Stimulated activated CD8-positive, alpha-beta memory T cell treated with anti-CD3 and anti-CD28 coated beads, Interleukin-15, amount 100 ng/mL, for 48 hours (primary cell): ENCODE measurements around the gene ANXA9.

Experiments
- DNase-seq, 2 donors: peaks; one replicate each; pipeline ENCODE4 v3.0.0-alpha.2; 2020; ENCODE audit warnings: low read depth in 2 of 2

Gene ANXA9

DNA sequence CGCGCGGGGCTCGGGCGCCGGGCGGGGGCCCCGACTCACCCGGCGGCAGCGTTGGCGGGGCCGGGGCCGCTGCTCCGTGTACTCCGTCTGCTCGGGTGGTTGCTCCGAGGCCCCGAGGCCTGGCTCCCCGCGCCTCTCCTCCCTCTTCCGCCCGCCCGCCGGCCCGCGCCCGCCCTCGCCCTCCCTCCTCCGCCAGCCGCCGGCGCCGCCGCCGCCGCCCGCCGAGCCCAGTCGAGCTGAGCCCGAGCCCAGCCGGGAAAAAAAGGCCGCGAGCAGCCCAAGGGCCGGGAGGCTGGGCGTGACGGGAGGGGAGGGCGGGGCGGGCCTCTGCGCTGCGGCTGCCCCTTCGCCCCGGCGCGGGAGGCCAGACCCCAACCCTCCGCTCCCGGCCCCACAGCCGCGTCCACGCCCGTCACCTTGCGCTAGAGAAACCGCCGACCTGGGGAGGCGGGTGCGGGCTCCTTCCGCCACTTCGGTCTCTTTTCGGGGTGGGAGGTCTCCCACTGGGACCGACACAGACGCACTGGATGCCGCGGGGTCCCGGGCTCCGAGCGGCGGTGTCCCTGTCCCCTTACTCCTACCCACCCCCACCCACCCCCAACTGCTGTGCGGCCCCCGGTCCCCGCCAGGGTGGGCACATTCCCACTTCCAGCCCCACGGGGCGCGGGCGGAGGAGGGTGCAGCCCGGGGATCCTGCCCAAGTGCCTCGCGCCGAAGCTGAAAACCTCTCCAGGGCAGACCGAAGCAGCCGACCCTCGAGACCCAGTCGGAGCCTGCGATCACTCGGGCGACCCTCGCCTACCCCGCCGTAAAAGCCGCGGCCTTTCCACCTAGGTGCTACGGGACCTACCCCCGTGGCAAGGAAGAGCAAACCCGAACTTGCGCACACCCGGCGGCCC is 7.3 kb upstream of the ANXA9 start, which contains the start of gene CERS2:
Gene CERS2 (minus strand): TSS at position 256 of the 899 bp plus-strand sequence. CDS start 5,745 bp downstream, outside the sequence.
- DNase-seq: peak; percentile 53 to 55

DNA sequence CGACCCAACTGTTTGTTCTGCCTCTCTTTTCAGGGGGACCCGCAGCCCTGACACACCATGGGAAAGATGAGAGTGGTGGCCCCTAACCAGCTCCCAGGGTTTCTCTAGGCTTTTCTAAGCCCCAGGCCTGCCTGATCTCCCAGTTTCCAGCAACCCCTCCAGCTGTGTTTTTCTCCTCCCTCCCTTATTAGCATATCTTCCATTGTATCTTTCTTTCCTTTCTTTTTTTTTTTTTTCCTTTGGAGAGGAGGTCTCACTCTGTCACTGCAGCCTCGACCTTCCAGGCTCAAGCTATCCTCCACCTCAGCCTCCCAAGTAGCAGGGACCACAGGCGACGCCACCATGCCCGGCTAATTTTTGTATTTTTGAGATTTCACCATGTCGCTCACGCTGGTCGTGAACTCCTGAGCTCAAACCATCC is 5.7 kb upstream of the ANXA9 start:
- no peak for DNase-seq

DNA sequence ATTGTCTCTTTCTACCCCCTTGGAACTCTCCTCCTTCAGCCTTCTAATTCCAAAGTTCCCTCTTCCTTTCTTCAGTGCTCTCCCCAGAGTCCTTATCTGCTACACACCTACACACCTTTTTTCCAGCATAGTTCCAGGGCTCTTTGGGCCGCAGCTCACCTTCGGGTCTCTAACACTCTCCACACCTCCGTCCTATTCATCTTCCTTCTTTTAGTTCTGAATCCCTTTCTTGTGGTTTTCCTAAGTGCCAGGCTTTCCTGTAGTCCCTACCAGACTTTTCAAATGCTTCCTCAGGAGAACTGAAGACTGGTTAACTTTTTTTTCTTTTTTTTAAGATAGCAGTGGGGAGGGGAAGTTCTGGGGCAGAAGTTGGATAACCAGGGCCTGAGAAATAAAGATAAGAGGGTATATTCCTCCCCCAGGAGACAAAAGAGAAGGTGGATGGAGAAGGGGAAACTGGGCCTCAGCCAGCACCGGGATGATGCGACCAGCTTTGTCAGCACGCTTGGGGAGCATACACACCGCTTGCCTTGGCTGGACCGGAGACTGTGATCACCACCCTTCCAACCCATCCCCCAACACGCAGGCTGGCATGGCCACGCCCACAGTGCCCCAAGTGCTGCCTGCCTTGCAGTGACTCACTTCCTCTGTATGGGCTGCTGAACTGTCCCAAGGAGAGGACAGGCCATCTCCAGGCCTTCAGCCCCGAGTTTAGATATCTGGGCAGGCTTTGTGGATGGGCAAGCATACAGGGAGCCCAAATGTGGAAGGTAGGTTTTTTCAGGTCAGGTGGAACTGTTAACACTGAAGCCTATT is 5.0 kb upstream of the ANXA9 start:
- peak; percentile 69 for DNase-seq

DNA sequence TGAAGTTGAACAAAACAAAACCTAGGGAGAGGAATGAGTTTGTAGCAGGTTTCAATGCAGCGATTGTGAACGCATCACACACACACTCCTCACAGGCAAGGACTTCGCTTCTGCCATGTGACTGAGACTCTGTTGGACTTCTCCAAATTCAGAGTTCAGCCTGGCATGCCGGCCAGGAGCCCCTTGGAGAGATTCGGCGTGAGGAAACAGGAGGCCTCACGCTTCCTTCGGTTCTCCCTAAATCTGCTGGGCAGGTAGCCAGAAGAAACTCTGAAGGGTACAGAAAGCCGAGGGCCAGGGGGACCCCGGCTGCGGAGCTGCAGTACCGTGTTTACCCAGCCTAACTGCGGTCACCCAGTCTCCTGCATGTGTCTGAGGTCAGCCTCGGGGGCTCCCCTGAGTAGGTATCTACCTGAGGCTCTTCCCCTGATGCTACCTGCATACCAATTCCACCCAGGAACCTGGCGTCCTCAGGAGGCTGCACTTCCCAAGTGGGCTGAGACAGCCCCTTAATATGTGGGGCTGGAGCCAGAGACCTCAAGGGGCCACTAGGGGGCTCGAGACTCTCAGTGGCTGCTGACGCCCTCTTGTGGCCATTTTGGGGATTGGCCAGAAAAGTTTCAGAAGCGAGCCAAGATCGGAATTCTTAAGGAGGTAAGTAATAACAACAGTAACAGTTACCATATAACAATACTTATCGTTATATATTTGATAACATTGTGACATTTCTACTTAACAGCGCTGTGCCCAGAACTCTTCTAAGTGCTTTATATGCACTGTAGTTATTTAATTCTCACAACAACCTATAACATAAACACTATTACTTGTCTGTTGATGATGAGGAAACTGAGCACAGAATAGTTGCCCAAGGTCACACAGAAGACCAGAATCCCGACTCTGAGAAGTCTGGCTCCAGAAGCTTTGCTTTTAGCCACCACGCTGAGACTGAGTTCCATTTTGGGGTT is 2.7 kb upstream of the ANXA9 start:
- DNase-seq: peak; percentile 70 to 75

DNA sequence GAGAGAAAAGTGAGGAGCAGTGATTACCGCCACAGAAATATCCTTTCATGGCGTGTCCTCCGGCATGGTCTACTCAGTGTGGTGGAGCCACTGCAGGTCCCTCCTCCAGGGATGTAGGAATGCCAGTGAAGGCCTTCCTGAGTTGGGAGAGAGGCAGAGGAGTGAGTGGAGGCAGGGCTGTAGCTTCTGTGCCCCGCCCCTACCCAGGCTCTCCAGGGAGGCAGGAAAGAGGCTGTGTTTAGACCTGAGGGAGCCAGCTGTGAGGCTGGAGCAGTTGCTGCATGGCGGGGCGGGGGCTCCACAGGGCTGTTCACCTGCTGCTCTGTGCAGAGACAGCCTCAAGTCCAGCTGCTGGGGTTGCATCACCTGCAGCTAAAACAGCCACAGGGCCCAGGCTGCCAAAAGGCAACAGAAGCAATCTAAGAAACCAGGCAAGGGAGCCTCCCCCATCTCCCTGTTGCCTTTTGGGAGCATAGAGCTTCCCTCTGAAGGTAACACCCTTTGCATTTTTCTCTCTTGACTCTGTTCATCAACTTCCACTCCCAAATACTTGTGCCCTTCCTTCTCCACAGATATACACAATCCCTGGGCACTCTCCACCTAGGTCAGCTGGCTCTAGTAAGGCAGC is 801 bp upstream of the ANXA9 start:
- DNase-seq: no peak

DNA sequence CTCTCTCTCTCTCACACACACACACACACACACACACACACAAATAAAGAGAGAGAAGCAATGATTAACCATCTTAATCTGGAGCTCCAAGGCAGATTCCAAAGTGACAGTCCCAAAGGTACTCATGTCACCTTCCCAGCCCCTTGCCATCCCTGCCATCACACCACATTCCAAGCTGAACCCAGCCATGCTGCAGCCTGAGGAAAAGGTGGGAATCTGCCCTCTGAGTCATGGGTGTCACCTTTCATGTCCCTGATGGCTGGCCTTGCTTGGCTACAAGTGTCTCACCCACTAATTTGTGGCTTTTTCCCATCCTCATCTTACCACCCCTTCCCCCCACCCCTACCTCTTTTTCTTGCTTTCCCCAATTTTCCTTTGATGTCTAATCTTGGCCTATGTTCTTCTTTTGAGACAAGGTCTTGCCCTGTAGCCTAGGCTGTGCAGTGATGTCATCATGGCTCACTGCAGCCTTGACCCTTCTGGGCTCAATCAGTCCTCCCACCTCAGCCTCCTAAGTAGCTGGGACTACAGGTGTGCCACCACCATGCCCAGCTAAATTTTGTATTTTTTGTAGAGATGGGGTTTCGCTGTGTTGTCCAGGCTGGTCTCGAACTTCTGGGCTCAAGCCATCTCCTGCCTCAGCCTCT is 3.2 kb downstream of the ANXA9 start:
- no peak for DNase-seq

DNA sequence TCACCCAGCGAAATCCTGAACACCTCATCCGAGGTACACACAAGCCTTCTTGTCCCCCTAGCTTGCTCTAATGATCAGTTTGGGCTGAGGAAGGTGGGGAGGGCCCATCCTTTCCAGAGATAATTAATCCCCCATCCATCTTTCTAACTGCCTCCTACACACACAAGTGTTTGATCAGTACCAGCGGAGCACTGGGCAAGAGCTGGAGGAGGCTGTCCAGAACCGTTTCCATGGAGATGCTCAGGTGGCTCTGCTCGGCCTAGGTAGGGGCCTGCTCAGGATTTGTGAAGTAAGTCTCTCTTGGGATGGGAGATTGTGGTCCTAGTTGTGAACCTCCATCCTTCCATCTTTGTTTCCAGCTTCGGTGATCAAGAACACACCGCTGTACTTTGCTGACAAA is 5.8 kb downstream of the ANXA9 start:
- DNase-seq: no peak

DNA sequence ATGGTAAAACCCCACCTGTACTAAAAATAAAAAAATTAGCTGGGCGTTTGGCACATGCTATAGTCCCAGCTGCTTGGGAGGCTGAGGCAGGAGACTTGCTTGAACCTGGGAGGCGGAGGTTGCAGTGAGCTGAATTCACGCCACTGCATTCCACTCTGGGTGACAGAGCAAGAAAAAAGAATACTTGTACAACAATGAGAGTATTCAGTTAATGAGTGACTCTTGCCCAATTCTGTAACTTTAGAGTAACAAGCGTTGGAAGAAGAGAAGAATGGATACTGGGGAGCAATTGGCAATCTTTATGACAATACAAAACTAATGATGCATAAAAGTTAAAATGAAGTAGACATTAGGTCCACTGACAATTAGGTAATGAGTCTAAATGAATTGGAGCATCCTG is 10.5 kb downstream of the ANXA9 start:
- DNase-seq: no peak

DNA sequence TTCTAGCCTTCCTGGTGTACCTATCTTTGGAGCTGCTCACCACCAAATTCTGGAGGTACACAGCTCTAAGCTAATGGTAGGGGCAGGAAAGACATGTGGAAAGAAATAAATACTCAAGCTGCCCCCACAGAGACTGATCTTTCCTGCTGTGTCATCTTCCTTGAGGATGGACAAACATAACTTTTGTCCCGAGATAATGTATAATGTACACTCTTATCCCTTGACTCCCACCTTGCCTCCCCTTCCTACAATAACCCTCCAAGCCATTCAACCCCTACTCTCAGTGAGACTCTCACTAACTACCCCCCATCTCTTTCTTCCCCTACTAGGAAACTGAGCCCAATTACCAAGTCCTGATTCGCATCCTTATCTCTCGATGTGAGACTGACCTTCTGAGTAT is 12.2 kb downstream of the ANXA9 start:
- DNase-seq: no peak

DNA sequence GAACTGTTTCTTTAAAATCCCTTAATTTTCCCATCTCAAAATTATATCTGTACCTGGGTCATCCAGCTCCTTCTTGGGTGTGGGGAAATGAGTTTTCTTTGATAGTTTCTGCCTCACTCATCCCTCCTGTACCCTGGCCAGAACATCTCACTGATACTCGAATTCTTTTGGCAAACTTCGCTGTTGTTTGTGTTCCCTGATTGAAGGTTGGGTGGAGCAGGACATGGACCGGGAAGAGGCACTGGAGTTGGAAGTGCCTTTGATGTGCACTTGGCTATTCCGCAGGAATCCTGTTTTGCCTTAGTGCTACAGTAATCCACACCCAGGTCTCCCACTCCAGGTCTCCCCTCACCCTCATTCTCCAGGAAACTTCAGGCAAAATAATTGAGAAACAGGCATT is 13.4 kb downstream of the ANXA9 start:
- no peak for DNase-seq

DNA sequence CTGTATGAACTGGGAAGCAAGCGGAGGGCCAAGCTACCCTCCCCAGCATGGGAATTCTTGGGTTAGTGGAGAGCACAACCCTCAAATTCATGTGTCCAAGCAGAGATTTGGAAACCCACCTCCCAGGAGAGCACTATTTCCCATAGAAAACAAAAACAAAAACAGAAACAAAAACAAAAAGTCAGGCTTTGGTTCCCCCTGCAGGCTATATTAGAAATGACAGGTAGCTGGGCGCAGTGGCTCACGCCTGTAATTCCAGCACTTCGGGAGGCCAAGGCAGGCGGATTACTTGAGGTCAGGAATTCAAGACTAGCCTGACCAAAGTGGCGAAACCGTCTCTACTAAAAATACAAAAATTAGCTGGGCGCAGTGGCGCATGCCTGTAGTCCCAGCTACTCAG is 13.8 kb downstream of the ANXA9 start:
- DNase-seq: no peak

DNA sequence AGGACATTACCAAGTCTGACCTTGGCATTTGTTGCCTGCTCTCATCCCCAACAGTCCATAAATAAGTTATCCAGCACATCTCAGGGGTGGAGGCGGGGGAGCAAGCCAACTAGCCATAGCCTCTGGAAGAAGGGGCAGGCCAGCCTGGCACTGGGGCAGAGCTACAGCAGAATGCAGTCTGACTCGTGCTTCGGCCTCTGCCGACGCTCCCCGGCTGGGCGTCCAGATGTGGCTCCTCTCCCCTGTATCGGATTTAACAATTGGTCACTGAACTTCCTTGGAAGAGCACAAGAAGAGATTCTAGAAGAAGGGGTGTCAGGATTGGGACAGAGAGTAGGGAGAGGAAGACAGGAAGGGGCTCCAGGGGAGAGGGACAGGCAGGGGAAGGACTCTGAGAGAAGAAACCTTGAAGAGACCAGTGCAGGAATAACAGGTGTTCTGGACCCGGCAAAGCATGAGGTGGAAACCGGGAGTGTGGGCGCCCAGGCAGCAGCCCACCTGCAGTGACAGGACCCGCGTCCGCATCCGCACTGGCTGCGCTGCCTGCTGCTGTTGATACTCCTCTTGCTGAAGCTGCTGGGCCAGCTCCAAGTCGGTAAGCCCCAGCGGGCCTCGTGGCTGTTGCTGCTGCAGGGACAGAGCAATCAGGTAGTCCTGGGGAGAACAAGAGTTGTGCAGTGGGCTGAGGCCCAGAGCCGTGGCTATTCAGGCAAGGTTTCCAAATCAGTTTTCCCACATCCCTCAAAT is 15.2 kb downstream of the ANXA9 start:
- no peak for DNase-seq

DNA sequence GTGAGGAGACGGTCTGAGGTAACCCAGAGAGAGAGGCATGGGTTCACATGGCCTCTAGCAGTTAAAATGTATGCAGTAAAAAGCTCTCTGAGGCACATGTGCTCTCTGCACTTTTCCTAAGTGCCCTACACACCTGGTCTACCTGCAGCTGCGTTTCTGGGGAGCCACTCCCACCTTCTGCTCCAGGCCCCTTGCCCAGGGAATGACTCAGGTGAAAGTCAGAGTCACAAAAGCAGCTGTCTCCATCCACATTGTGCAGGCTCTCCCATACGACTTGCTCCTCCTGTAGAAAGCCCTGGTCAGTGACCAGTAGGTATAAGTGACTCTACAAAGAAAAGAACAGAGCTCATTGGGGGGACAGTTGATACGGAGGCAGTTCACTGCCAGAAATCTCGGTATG is 15.9 kb downstream of the ANXA9 start:
- DNase-seq: no peak

DNA sequence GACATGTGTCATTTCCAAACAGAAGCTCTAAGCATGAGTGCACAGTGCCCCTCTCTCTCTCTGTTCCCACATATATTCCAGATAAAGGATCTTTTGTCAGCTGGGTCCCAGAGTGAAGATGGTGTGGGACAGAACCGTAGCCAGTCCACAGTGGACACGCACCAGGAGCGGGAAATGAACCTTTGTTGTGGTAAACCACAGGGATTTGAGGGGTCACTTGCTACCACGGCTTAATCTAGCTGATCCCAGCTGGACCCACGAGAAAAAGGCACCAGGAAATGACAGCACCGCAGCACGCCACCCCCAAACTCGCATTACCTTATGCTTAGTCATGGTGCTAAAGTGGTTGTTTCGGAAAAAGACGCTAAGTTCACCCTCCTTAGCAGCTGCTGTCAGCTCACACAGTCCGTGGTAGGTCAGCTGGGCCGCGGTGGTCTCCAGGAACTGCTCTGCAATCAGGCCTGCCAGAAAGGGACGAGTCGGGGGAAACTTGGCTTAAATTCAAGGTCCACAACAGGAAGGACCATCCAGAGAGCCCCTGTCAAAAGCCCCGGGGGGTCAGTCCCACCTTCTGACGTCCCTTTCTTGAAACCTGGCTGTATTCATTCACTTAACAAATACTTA is 17.1 kb downstream of the ANXA9 start:
- peak in 1 of 2 donors; percentile 19 for DNase-seq

DNA sequence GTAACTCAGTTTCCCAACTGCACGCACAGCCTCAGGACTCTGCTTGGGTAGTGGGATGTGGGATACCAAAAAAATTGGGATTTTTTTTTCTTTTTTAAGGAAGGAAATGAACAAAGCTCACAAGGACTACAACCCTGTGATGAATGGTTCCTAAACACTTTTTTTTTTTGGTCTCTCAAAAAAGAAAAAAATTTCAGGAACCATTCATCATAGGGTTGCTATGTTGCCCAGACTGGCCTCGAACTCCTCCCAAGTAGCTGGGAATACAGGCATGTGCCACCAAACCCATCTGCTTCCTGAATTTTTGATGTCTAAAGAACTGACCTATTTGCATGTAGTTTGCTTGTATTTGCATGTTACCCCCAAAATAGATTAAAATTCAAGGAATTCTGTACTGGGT is 17.8 kb downstream of the ANXA9 start:
- no peak for DNase-seq

DNA sequence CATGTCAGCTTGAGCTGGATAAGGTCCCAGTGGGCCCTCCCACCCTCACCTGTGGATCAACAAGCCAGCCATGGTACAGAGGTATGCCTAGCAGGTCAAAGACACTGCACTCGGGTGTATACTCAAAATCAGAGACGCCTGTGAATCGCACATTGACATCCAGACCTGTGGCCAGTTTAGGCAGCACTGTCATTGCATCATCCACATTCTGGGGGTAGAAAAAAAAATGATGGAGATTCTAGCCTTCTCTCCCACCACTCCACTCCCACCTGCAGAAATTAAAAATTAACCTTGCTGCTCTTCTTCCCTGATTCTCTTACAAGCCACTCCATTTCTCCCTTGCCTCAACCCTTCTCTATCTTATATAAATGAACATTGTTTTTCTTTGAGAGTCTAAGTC is 18.3 kb downstream of the ANXA9 start:
- DNase-seq: no peak

DNA sequence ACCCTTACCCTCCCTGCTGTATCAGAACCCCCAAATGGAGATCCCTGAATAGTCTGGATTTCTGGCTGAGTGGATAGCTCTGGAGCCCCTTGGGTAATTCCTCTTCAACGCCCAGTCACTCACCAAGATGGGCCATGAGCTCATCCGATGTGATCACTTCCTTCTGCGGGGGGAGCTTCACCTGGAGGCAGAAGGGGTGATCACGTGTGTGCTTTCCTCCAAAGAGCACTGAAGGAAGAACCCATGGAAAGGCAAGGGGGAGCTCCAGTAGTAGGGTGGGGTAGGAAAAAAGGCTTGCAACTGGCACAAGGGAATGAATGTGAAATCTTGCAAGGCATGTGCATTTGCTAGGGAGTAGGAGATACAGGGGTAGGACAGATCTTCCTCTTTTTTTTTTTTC is 19.5 kb downstream of the ANXA9 start:
- DNase-seq: no peak

DNA sequence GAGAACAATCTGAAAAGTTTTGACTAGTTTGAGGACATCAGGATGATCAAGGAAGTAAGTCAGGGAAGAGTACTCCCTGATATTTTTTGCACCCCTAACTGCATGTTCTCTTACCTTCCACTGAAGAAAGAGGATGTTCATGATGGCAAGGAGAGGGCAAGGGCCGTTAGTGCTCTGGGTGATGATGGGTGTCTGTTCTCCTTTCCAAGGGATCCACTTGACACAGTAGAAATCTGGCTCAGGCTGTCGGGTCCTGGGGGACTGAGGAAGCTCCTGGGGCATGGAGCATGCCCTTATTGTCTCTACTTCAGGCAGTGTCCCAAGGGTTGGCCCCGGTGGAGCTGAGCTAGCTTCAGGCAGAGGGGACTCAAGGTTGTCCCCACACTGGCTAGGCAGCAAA is 20.0 kb downstream of the ANXA9 start:
- DNase-seq: no peak

DNA sequence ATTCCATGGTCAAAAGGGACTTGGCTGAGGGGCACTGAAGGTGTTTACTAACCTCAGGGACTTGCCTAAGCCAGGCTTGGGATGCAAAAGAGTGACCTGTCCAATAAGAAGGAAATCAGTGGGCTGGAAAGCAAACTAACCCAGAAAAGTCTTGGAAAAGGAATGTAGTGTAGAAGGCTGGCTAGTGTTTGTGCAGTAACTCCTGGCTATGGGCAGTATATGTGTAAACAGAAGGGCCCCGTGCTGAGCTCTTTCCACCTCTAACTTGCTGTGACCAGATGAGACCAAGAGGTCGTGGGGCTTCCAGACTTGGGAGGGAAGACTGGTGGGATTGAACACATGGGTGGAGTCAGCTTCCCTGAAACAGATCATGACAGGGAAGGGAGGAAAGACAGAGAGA is 20.5 kb downstream of the ANXA9 start:
- DNase-seq: no peak

DNA sequence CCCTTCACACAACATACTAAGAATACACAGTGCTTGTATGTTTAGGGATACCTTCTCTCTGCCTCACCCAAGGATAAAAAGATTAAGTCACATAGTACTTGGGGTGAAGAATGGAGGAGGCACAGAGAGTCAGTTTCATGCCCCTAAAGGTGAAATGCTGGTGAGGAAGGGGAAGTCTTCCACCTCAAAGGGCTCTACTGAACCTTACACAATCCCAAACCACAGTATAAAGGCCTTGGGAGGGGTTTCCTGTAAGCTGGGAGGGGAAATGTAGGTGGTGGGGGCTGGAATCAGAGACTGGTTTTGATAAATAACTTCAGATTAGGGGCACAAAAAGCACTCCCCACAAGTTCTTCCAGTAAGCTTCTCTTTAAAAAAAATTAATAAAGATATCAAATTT is 21.1 kb downstream of the ANXA9 start:
- DNase-seq: no peak
